ENCODE measurements around the gene GATA6.

Gene GATA6

DNA sequence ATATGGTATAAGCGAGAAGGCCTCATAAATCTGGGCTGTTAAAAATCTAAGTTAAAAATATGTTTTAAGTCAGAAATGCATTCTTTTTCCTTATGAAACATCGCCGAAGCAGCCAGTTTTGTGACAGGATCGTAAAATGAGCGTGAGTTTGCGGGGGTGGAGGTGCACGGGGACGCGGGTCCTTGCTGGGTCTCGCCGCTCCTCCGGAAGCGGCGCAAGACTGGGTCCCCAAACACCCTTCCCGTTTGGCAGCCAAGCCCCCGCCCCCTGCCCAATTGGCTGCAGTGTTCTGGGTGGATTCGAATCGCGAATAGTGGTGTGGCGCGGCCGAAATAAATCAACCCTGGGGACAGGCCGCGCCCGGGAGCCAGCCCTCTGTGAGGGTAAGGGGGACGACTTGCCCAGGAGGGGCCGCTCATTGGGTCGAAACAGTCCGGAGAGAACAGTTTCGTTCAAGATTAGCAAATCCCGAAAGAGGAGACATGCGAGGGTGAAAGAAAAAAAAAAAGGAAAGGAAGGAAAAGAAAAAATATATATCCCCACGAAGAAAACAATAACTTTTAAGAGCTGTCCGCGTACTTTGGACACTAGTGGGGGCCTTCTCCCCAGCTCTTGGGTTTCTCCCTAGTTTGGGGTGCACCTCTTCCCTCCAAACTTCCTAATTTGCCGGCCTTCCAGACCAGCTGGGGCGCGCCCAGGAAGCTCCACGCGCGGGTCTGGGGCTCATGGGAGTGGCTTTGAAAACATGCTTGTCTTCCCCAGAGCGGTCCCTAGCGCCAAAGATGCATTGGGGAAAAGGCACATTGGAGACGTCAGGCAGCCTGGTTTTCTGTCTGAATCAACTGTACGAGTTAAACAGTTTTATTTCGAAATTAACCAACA lies 3.1 kb upstream of the GATA6 start:
- no peak for DNase-seq (ENCODE audit: low spot score)

DNA sequence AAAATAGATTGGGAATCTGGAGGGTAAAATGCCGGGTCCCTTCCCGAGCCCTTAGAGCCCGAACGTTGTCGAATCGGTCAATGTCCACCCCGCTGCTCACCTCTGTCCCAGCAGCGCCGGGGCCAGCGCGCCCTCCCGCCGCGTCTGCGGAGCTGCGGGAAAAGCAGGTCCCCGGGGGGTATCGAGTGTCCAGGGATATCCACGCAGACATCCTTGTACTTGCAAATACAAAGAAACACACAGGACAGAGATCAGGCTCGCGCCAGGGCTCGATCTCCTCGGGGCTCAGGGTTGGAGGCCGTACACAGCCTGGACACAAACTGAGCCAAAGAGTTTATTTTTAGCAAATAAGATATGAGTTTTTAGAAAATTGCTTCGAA lies 2.3 kb upstream of the GATA6 start:
- no peak for DNase-seq (ENCODE audit: low spot score)

DNA sequence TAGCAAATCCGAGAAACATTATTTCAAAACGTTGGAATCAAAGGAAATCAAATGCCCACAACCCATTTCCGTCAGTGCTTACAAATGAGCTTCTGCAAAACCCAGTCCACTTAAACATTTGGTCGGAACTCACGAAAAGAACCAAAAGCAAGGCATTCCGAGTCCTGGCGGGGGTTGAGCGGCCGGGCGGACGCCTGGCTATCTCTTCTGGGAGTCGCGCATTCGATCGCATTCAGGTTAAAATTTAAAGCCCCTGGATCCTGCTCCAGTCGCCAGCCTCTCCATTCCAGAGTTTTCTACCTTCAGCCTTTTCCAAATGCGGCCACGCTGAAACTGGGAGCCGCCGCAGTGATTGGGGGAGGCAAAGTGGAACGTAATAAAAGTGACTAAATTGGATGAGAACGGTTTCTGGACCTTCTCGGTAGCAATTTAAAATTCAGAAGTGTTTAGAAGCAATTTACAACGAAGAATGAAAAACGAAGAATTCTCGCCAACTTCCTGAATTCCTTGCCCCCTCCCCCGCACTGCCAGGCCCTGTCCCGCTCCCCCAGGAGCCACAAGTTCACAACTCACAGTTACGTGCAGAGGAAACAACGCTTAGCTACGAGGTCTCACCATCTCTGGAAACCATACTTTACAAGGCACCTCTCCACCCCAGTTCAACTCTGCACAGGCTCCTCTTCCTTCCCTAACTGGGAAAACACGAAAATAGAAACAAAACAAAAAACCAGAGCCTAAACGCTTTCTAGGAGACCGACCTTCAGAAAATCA lies 1.7 kb upstream of the GATA6 start:
- no peak for DNase-seq (ENCODE audit: low spot score)

DNA sequence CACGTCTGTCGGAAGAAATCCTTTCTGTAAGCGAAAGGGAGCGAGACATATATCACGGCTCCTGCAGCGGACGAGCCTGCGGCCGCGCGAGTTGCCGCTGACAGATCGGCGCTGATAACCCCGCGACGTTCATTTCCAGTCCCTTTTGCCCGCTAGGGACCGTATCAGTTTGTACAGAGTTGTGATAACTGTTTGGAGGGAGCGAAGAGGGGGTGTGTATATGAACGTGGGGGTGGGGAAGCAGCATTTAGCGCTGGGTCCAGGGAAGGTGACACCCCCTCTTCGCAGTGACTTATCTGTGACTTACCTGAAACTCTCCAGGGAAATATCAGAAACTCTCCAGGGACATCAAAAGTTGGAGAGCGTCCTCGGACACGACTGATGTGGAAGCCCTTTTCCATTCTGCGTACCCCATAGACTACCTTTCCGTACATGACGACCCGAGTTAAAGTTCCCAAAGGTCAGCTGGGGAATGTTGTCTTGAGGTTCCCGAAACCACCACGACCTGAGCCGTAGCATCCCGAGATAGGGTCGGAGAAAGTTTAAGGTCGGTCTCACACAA lies 948 bp upstream of the GATA6 start:
- no peak for DNase-seq (ENCODE audit: low spot score)

DNA sequence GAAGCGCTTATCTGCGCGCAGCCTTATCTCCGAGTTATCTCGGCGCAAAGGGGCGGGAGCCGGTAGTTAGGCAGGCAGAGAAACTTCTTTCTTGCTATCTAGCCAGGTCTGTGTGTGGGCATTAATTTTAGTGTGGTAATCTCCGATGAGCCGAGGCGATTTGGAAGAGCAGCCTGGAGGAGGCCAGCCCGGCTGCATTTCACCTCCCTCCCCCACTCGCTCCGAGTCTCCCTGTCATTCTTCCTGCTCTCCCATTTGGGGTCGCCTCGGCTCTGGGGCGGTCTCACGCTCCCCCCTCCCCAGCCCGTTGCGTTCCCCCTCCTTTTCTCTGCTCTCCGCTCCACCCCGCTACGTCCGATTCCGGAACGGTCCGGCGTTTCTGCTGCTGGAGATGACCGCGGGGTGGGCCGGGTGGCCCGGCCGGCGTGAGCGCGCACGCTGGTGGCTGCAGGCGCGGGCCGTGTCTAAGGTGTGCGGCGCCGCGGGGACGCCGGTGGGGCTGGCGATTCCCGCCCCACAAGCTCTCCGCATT lies 566 bp downstream of the GATA6 start:
- DNase-seq (ENCODE audit: low spot score): no peak

DNA sequence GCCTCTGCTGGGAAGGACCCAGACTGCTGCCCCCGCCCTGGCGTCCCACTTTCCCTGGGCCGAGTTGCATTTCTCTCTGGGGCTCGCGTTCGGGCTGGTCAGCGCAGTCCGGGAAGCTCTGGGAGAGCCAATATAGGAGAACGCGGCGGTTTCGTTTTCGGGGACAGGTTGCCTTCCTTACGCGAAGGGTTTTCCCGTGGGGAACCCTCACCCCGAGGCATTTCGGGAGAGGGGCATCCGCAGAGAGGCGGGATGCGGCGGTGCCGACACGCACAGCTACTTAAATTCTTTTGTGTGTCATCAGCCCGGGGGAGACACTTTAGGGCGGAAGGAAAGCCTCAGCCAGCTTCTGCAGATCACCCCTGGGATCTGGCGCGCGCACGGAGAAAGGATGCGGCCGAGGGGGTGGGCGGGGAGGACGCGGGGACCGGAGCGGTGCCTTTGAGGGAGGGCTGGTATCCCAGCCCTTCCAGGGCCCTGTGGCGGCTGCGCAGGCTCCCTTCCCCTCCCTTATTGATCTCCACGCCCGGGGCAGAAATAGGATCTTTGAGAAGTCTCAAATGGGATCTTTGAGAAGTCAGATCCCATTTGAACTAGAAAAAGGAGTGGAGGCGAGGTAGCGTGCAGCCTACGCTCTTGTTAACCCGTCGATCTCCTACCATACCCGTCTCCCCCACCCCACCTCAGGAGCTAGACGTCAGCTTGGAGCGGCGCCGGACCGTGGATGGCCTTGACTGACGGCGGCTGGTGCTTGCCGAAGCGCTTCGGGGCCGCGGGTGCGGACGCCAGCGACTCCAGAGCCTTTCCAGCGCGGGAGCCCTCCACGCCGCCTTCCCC lies 1.2 kb downstream of the GATA6 start:
- no peak for DNase-seq (ENCODE audit: low spot score)

DNA sequence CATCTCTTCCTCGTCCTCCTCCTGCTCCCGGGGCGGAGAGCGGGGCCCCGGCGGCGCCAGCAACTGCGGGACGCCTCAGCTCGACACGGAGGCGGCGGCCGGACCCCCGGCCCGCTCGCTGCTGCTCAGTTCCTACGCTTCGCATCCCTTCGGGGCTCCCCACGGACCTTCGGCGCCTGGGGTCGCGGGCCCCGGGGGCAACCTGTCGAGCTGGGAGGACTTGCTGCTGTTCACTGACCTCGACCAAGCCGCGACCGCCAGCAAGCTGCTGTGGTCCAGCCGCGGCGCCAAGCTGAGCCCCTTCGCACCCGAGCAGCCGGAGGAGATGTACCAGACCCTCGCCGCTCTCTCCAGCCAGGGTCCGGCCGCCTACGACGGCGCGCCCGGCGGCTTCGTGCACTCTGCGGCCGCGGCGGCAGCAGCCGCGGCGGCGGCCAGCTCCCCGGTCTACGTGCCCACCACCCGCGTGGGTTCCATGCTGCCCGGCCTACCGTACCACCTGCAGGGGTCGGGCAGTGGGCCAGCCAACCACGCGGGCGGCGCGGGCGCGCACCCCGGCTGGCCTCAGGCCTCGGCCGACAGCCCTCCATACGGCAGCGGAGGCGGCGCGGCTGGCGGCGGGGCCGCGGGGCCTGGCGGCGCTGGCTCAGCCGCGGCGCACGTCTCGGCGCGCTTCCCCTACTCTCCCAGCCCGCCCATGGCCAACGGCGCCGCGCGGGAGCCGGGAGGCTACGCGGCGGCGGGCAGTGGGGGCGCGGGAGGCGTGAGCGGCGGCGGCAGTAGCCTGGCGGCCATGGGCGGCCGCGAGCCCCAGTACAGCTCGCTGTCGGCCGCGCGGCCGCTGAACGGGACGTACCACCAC lies 2.1 kb downstream of the GATA6 start:
- no peak for DNase-seq (ENCODE audit: low spot score)

DNA sequence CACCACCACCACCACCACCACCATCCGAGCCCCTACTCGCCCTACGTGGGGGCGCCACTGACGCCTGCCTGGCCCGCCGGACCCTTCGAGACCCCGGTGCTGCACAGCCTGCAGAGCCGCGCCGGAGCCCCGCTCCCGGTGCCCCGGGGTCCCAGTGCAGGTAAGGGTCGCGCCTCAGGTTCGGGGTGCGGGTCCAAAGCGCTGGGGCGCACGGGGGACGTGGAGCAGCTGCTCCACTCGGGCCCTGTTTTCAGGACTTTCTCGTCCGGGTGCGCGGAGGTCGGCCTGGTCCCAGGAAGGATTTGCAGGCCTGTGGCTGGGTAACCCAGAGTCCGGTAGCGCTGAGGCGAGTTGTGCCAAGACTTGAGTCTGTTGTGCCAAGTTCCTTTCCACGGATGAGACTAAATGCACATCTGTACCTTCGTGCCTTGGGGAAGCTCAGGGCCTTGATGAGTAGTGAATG lies 2.8 kb downstream of the GATA6 start:
- no peak for DNase-seq (ENCODE audit: low spot score)

DNA sequence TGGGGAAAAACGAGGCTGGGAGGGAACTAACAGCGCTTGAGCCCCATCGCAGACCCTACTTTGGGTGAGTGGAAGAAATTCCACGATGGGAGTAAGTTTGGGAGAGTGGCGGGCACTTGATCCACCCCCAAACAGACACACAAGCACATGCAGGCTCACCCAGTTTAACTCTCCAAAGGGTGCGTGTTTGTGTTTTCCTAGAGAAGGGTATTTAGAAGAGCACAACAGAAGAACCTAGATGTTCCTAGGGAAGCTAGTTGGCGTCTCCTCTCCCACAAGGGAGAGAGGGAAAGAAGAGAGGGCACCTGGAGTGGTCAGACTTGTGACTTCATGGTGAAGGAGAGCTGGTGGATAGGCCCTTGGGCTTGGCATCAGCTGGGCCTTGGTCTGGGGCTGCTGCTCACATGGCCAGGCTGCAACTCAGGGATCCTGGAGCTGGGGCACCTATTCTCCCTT lies 3.2 kb downstream of the GATA6 start:
- DNase-seq (ENCODE audit: low spot score): no peak

DNA sequence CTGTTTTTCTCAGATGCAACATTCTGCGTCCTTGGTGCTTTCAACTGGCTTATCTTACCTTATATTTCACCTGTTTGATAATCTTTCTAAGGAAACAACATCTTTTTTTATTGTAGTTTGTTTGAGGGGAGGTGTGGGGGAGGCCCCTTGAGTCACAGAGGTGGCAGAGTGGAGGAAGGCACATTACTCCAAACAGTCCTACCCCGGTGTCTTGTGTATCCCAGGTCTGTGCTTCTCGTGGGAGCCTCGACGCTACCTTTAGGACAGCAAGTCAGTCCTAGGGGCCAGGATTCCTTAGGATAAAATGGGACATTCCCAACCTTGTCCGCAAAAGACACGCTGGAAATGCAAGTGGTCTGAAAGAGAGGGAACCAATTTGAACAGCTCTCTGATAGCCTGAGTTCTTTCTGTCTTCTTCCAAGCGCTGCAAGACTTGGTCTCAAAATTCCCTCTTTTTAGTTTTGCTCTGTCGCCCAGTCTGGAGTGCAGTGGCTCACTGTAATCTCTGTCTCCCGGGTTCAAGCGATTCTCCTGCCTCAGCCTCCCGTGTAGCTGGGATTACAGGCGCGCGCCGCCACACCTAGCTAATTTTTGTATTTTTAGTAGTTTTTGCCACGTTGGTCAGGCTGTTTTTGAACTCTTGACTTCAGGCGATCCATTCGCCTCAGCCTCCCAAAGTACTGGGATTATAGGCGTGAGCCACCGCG lies 4.0 kb downstream of the GATA6 start:
- no peak for DNase-seq (ENCODE audit: low spot score)

DNA sequence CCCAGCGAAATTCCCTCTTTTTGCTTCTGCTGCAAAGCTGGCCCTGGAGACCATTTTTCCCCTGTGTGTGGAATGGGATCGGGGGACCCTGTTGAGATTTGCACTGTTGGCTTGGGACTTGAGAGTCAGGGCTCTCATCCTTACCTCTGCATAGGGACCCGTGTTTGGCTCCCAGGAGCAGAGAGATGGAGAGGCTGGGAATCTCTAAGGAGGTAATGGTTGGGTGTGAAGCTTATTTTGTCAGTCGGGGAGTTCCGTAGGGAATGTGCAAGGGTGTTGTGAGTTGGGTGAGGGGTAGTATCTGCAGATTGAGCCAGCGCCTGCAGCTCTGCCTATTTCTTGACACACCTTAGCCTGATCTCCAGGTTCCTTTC lies 4.5 kb downstream of the GATA6 start:
- no peak for DNase-seq (ENCODE audit: low spot score)

DNA sequence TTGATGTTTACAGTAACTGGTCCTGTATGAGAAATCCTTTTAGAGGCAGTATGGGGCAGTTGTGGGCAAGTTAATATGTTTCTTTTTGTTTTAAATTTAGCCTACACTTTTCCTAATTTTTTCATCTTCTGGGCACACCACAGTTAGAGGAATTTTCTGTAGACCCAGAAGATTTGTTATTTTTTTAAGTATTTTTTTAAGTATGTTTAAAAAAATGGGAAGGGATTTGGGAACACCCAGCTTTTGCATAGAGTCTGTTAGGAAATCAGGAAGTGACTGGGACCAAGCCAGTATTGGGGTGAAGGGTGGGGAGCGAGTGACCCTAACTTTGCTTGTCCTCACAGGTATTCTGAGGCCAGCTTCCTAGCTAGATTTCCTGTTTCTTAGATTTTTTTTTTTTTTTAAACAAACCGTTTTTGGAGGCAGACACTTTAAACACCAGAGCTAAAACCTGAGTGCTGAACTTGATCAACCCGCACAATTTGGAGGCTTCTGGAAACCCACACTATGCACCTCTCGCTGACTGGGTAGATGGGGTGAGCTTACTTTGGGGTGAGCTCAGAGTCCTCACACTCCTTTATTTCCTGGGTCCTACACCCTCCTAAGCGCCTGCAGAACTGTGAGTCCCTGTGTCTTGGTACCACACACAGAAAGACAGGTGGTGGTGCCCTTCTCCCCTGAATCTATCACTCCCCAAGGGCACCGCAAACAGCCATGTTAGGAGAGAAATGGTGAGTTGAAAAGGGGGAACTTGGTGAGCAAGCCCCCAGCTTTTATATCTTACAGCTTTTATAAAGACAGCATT lies 5.2 kb downstream of the GATA6 start:
- no peak for DNase-seq (ENCODE audit: low spot score)

DNA sequence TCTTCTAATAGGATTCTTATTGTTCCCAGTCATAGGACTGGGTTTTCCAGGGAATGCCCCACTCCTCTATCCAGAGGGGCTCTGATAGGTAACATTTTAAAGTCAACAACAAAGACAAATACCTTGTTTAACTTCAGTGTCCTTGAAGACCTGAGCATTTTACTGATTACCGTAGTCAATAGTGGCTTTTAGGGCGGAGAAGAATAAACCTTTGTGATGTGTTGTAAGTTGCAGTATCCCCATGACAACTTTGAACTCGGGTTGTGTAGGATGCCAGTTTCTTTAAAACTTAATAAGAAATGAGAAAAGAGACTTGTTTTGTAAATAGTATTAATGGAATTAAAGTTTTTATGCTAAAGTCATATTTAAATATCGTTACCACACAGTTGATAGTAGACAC lies 6.0 kb downstream of the GATA6 start:
- DNase-seq (ENCODE audit: low spot score): no peak

DNA sequence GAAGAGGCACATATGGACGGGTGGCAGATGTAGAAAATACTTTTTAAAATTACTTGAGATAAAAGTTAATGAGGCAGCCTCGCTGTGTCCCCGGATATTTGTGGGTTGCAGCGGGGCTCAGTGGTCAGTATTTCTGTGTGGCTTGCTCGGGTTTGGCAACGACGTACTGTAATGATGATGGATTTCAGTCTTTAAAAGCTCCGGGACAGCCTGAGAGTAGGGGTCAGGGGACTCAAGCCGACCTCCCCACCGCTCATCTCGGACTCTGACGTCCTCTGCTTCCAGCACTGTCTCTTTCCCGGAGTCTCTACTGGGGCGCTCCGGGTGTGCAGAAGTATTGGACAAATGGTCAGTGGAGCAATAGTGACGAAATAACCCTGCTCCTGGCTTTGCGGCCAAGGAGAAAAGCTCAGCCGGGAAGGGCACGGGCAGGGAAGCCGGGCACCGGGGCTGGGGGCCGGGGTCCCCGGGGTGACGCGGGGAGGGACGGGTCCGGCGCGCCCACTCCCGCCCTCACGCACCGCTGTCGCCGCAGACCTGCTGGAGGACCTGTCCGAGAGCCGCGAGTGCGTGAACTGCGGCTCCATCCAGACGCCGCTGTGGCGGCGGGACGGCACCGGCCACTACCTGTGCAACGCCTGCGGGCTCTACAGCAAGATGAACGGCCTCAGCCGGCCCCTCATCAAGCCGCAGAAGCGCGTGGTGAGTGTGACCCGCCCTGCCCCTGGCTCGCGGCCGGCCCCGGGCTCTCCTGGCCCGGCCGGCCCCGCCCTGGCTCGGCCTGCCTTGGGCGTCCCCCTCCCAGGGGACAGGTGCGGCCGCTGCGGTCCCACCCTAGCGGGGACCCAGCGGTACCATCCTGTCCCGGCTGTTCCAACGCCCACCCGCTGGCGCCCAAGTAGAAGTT lies 7.3 kb downstream of the GATA6 start:
- DNase-seq (ENCODE audit: low spot score): no peak

DNA sequence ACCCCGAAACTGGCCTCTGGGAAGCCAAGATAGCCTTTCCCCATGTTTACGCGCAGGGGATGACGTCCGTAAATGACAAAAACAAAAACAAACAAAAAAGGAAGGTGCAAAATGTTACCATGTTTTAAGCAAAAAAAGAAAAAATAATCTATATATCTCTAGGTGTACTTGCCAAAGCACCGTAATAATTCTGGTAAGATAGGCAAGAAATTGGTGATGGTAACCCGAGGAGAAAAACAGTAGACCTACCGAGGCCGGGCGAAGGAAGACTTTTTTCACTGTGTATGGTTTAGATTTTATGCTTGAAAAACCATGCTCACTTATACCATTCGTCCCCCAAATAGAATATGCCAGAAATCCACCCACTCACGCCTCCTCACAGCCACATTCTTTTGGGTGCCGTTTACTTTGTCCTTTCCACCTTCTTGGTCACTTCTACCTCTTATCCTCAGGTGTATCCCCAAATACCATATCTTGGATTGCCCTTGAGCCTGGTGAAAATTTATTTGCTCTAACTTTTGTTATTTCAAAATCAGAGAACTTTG lies 8.0 kb downstream of the GATA6 start:
- no peak for DNase-seq (ENCODE audit: low spot score)

DNA sequence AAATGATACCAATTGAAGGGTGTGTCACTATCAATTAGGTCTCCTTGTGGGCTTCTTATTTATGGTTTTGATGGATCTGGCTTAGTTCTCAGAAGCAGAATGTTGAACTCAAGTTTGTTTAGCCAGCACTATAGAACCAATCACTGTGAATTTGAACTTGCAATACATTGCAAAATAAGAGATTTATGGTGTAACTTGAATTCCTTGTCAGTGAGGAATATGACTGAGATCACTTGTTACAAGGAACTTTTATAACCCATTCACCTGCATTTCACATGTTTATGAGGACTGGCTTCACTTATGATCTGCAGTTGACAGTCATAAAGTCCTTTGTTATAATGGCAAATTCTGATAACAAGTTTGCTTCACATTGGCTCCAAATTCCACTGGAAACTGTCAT lies 9.8 kb downstream of the GATA6 start:
- no peak for DNase-seq (ENCODE audit: low spot score)

DNA sequence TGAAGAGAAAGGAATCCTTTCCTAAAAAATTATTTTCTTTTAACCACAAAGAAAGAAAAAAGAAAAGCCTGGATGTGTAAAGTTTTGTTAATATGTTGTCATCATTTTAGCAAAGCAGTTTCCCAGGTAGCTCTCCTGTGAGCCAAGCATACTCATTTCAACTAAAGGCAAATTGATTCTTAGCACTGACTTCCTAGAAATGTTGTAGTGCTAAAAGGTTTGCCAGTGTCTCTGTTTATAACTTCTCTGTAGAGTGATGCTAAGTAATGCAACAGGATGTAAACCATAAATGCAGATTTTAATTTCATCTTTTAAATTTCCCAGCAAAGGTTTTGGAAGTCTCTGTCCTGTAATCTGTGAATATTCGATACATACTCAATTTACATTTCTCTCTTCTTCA lies 10.2 kb downstream of the GATA6 start:
- DNase-seq (ENCODE audit: low spot score): no peak

DNA sequence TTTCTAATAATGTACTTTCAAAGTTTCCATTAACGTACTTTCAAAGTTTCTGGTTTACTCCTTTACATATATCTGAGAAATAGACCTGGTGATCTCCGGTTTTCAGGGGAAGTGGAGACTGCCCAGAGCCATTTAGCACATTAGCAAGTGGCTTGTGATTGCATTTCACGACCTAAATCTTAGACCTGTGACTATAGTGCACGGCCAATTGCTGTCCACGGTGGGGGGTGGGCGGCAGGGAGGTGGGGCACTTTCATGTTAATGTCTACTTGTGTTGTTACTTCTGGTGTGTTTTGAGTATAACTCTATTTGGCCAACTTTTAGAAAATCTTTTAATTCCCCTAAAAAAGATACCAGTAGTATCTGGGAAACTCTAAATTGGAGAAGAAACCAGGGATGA lies 11.3 kb downstream of the GATA6 start:
- no peak for DNase-seq (ENCODE audit: low spot score)

Measured in putamen (tissue), 1 donor.